ENCODE measurements around the gene GADD45A.

Gene GADD45A

DNA sequence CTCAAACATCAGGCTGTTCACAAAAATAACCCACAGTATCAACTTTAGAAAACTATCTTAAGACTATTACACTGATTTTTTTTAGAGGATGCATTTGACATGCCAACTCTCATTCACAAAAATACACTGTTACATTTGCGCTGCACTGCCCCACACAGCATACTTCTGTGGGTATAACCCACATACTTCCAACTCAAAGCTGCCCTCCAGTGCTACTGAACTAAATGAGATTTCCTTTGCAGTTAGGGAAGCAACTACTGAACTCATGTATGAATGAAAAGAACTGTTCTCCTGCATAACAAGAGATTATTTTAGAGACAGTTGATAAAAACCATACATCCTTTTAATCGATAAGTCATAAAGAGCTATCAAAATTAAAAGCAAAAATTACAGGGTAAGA is 25.8 kb upstream of the GADD45A start:
- TF ChIP-seq TCF12 (IDR thresholded peaks at IDR 0.05; ENCODE audit: low read depth) = no peak
- TF ChIP-seq EGR1 (IDR thresholded peaks at IDR 0.05) = no peak
- TF ChIP-seq, protein P1, sequence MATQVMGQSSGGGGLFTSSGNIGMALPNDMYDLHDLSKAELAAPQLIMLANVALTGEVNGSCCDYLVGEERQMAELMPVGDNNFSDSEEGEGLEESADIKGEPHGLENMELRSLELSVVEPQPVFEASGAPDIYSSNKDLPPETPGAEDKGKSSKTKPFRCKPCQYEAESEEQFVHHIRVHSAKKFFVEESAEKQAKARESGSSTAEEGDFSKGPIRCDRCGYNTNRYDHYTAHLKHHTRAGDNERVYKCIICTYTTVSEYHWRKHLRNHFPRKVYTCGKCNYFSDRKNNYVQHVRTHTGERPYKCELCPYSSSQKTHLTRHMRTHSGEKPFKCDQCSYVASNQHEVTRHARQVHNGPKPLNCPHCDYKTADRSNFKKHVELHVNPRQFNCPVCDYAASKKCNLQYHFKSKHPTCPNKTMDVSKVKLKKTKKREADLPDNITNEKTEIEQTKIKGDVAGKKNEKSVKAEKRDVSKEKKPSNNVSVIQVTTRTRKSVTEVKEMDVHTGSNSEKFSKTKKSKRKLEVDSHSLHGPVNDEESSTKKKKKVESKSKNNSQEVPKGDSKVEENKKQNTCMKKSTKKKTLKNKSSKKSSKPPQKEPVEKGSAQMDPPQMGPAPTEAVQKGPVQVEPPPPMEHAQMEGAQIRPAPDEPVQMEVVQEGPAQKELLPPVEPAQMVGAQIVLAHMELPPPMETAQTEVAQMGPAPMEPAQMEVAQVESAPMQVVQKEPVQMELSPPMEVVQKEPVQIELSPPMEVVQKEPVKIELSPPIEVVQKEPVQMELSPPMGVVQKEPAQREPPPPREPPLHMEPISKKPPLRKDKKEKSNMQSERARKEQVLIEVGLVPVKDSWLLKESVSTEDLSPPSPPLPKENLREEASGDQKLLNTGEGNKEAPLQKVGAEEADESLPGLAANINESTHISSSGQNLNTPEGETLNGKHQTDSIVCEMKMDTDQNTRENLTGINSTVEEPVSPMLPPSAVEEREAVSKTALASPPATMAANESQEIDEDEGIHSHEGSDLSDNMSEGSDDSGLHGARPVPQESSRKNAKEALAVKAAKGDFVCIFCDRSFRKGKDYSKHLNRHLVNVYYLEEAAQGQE (IDR thresholded peaks at IDR 0.05; ENCODE audit: low read depth) = no peak
- TF ChIP-seq ZBTB7A (IDR thresholded peaks at IDR 0.05; ENCODE audit: low read depth) = no peak
- no peak for TF ChIP-seq CREB1 (IDR thresholded peaks at IDR 0.05; ENCODE audit: low read depth)
- no peak for TF ChIP-seq NFIC (IDR thresholded peaks at IDR 0.05)
- TF ChIP-seq, protein P2, sequence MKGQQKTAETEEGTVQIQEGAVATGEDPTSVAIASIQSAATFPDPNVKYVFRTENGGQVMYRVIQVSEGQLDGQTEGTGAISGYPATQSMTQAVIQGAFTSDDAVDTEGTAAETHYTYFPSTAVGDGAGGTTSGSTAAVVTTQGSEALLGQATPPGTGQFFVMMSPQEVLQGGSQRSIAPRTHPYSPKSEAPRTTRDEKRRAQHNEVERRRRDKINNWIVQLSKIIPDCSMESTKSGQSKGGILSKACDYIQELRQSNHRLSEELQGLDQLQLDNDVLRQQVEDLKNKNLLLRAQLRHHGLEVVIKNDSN (IDR thresholded peaks at IDR 0.05) = no peak
- TF ChIP-seq FOXM1 (IDR thresholded peaks at IDR 0.05; ENCODE audit: borderline replicate concordance, low read depth) = no peak
- no peak for TF ChIP-seq CEBPB (IDR thresholded peaks at IDR 0.05)
- TF ChIP-seq, protein P3, sequence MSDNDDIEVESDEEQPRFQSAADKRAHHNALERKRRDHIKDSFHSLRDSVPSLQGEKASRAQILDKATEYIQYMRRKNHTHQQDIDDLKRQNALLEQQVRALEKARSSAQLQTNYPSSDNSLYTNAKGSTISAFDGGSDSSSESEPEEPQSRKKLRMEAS (IDR thresholded peaks at IDR 0.05) = no peak
- TF ChIP-seq RAD21 (IDR thresholded peaks at IDR 0.05; ENCODE audit: low read depth) = no peak
- no peak for TF ChIP-seq EP300 (IDR thresholded peaks at IDR 0.05; ENCODE audit: borderline replicate concordance)
- no peak for TF ChIP-seq YY1 (IDR thresholded peaks at IDR 0.05; ENCODE audit: low read depth)
- TF ChIP-seq TEAD4 (IDR thresholded peaks at IDR 0.05) = no peak
- TF ChIP-seq TAF1 (IDR thresholded peaks at IDR 0.05; ENCODE audit: low read depth) = no peak

DNA sequence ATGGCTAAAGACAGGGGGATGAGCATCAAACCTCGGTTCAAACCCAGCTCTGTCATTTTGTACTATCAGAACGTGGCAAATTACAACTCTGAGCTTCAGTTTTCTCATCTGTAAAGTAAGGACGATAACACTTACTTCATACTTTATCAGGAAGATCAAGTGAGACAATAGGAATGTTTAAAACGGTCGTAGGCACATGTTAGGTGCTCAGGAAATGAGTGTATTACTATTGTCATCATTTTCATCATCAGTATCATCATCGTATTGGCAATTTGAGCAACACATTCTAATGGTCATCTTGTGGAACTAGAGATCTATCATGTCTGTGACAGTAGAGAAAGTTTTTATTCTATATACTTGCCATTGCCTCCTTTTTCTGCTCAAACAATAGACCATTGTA is 22.1 kb upstream of the GADD45A start:
- TF ChIP-seq, protein P3 (IDR thresholded peaks at IDR 0.05) = no peak
- TF ChIP-seq FOXM1 (IDR thresholded peaks at IDR 0.05; ENCODE audit: borderline replicate concordance, low read depth) = no peak
- no peak for TF ChIP-seq EGR1 (IDR thresholded peaks at IDR 0.05)

DNA sequence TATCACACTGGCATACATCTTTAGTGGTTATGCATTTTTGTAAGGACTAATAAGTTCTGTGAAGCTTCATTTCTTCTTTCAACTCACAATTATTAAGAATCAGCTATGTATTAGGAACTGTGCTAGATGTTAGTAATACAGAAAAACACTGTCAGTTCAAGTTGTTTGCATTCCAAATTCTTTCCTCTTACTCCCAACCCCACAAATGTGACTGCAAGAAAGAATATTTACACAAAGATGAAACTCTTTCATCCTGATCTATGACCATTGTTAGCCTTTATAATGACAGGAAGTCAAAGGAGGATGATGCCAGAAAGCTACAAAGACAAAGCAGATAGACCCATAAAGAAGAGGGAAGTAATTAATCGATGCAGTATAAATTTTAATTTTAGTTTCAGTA is 21.0 kb upstream of the GADD45A start:
- no peak for TF ChIP-seq FOXM1 (IDR thresholded peaks at IDR 0.05; ENCODE audit: borderline replicate concordance, low read depth)

DNA sequence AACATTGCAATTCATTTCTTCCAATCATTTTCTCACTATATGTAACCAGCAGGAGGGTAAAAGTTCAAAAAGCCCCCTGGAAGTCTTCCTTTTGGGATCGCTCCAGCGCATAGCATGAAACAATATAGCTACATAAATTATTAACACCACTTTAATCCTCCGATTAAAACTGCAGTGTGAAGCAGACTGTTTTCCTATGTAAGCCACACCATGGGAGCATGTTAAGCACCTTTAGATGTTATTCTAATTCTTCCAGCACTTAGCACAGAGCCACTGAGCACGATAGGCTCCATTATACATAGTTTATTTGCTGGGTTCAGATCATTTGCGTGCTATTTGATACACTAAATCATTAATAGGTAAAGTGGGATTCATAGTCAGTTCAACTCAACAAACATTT is 18.4 kb upstream of the GADD45A start:
- TF ChIP-seq CREB1 (IDR thresholded peaks at IDR 0.05; ENCODE audit: low read depth) (no peak), RAD21 (IDR thresholded peaks at IDR 0.05; ENCODE audit: low read depth) (no peak), FOXM1 (IDR thresholded peaks at IDR 0.05; ENCODE audit: borderline replicate concordance, low read depth) (no peak), CEBPB (IDR thresholded peaks at IDR 0.05) (no peak)

DNA sequence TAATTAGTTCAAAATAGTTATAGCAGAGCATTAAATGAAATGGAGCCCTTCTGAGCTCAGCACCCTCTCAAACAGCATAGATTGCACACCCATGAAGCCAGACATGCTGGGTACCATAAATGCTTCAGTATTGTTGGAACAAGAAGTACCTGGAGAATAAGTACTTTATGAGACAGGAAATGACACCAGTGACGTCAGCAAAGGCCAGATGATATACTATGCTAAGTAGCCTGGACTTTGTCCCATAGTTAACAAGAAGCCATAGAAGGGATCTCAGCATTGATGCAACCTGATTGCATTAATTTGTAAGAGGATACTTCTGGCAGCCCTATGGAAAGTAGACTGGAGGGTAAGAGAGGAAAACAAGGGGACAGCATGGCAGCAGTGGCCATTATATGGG is 16.3 kb upstream of the GADD45A start:
- no peak for TF ChIP-seq YY1 (IDR thresholded peaks at IDR 0.05; ENCODE audit: low read depth)
- TF ChIP-seq, protein P3 (IDR thresholded peaks at IDR 0.05) = no peak

DNA sequence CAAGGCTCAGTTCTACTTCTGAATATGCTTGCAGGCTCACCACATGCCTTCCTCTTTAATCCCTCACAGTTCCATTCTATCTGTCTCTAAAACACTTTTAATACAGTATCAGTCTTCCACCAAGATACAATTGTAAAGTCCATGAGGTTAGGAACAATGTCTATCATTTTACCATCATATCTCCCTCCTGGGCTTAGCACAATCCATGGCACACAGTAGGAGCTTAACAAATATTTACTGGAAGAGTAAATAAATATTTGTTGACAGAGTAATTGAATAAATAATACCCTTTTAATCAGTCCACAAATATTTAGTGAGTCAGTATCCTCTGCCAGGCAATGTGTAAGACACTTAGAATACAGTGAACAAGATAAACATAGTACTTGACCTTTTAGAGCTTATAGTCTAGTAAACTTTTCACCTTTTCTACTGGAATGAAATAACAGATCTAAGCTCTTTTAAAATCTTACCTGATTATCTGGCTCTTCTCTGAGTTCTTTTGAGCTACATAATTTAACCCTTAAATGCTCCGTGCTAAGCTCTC is 12.7 kb upstream of the GADD45A start:
- TF ChIP-seq CREB1 (IDR thresholded peaks at IDR 0.05; ENCODE audit: low read depth) (no peak), TEAD4 (IDR thresholded peaks at IDR 0.05) (no peak), RAD21 (IDR thresholded peaks at IDR 0.05; ENCODE audit: low read depth) (no peak), EGR1 (IDR thresholded peaks at IDR 0.05) (no peak), CEBPB (IDR thresholded peaks at IDR 0.05) (no peak), FOXM1 (IDR thresholded peaks at IDR 0.05; ENCODE audit: borderline replicate concordance, low read depth) (no peak), TCF12 (IDR thresholded peaks at IDR 0.05; ENCODE audit: low read depth) (no peak)
- TF ChIP-seq, protein P1 (IDR thresholded peaks at IDR 0.05; ENCODE audit: low read depth) = no peak
- TF ChIP-seq, protein P2 (IDR thresholded peaks at IDR 0.05) = no peak
- TF ChIP-seq, protein P3 (IDR thresholded peaks at IDR 0.05) = no peak

Measured in Ishikawa (cell line).